Osteocyte (in vitro differentiated cells): ENCODE data around the gene MMP21. TPM values are rescaled to one million over a fixed set of nuclear protein-coding genes. Genes with fewer than 3 reads are reported as not detected.

Experiments used
- DNase-seq: peaks from one replicate; pipeline ENCODE4 v3.0.0; 2021; ENCODE audit warnings: mixed read lengths; ENCODE audit not compliant: unreplicated experiment; ENCODE audit errors: extremely low spot score
- H3K27ac Mint-ChIP-seq: one replicate; pipeline ENCODE4 v1.8.0; 2021; ENCODE audit warnings: mild to moderate bottlenecking, mixed read lengths; ENCODE audit not compliant: unreplicated experiment
- H3K27me3 Mint-ChIP-seq: one replicate; pipeline ENCODE4 v1.8.0; 2021; ENCODE audit warnings: mixed read lengths; ENCODE audit not compliant: unreplicated experiment
- H3K36me3 Mint-ChIP-seq: one replicate; pipeline ENCODE4 v1.8.0; 2021; ENCODE audit warnings: mixed read lengths; ENCODE audit not compliant: unreplicated experiment
- H3K4me1 Mint-ChIP-seq: one replicate; pipeline ENCODE4 v1.8.0; 2021; ENCODE audit warnings: mixed read lengths; ENCODE audit not compliant: unreplicated experiment
- H3K4me3 Mint-ChIP-seq: one replicate; pipeline ENCODE4 v1.8.0; 2021; ENCODE audit warnings: mild to moderate bottlenecking, moderate library complexity, mixed read lengths; ENCODE audit not compliant: unreplicated experiment
- H3K9me3 Mint-ChIP-seq: one replicate; pipeline ENCODE4 v1.8.0; 2021; ENCODE audit warnings: mixed read lengths; ENCODE audit not compliant: unreplicated experiment
- CTCF ChIP-seq: fragments of 200-600 bp; sonication (generic); IDR thresholded peaks from 2 replicates; pipeline ENCODE4 v1.5.0; 2021; ENCODE audit warnings: antibody characterized with exemption, mild to moderate bottlenecking, moderate library complexity
- total RNA-seq: library from RNA; stranded (reverse); gene quantifications from 2 replicates; pipeline ENCODE4 v1.2.1, GENCODE V29; 2021

The MMP21 gene
- total RNA-seq, 1 donor from 2014 or later, result not detected

DNA sequence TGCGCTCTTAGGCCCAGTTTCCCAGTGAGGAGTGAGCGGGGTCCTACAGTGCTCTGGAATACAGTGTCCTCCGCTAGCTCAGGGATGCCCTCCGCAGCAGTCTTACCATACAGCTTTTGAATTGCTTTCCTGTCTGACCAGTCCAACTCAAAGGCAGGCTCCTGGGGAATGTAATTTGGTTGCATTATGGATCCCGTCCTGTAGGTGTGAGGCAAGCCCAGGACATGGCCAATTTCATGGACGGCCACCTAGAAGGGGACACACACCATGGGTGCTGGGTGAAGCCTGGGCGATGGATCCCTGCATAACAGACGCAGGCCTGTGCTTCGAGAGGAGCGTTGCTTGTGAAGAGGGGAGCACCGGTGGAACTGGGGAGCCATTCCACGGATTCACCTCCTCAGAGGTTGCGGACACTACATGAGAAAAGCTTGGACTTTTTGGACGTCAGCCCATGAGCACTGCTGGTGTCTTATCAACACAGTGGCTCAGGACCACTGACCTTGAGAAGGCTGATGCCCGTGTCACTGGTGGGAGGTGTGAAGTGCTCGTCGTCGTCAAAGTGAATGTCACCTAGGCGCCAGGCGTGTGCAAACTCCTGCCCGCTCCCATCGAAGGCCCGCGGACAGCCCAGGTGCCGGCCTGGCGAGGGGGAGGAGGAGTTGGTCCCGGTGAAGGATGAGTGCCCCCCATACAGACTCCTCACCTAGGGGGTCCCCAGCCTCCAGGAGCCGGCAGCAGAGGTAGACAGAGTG is 3.3 kb downstream of the MMP21 start:
- H3K36me3 Mint-ChIP-seq, result peaks cover 4% of the 10 kb centered on the region
- H3K4me1 Mint-ChIP-seq, result no peaks in the 10 kb centered on the region
- DNase-seq, result no peak
- H3K27me3 Mint-ChIP-seq, result no peaks in the 10 kb centered on the region
- H3K9me3 Mint-ChIP-seq, result no peaks in the 10 kb centered on the region
- H3K27ac Mint-ChIP-seq, result no peak overlapping the region
- H3K4me3 Mint-ChIP-seq, result no peak overlapping the region
- TF ChIP-seq CTCF, result no peak

GRCh38 chr10:125770844-125771243 is 4.8 kb downstream of the MMP21 start:
- no peaks in the 10 kb centered on the region for H3K27me3 Mint-ChIP-seq
- no peak for TF ChIP-seq CTCF
- peaks cover 12% of the 10 kb centered on the region for H3K36me3 Mint-ChIP-seq
- no peak for DNase-seq
- H3K4me3 Mint-ChIP-seq, result no peak overlapping the region
- H3K9me3 Mint-ChIP-seq, result no peaks in the 10 kb centered on the region
- no peak overlapping the region for H3K27ac Mint-ChIP-seq
- no peaks in the 10 kb centered on the region for H3K4me1 Mint-ChIP-seq

GRCh38 chr10:125769175-125769574 is 6.4 kb downstream of the MMP21 start:
- Mint-ChIP-seq H3K27ac (no peak overlapping the region), H3K36me3 (peaks cover 25% of the 10 kb centered on the region), H3K4me1 (no peaks in the 10 kb centered on the region), H3K9me3 (no peaks in the 10 kb centered on the region), H3K4me3 (no peak overlapping the region), H3K27me3 (no peaks in the 10 kb centered on the region)
- DNase-seq, result no peak
- no peak for TF ChIP-seq CTCF

GRCh38 chr10:125768219-125768855 is 7.3 kb downstream of the MMP21 start:
- no peak for DNase-seq
- Mint-ChIP-seq H3K4me3 (no peak overlapping the region), H3K9me3 (no peaks in the 10 kb centered on the region), H3K27me3 (no peaks in the 10 kb centered on the region), H3K4me1 (no peaks in the 10 kb centered on the region), H3K27ac (no peak overlapping the region), H3K36me3 (peaks cover 31% of the 10 kb centered on the region)
- no peak for TF ChIP-seq CTCF

DNA sequence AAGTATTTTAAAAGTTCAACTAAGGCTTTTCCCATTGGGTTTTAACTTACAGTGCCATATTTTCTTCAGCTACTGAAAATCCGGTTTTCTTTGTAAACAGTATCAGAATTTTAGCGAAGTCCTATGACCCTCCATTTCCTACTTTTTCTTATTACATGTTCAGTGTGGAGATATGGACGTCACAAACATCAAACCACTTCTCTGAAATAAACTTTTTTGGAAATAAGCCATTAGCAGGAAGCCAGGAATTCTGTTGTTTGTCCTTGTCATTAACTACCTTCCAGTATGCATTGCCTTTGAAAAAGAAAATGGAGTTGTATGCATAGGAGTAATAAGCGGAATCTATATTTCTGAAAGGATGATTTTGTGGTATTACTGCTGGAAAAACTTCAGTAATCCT is 9.1 kb downstream of the MMP21 start:
- TF ChIP-seq CTCF, result no peak
- Mint-ChIP-seq H3K27me3 (no peaks in the 10 kb centered on the region), H3K4me3 (no peak overlapping the region), H3K9me3 (no peaks in the 10 kb centered on the region), H3K4me1 (no peaks in the 10 kb centered on the region), H3K36me3 (peaks cover 38% of the 10 kb centered on the region), H3K27ac (no peak overlapping the region)
- no peak for DNase-seq
